Dermis microvascular lymphatic vessel endothelial cell (primary cell): ENCODE results near the gene ARVCF. TPM values are rescaled to one million over a fixed set of nuclear protein-coding genes. Genes with fewer than 3 reads are reported as not detected.

Experiments used
- DNase-seq, 2 donors: peaks; one replicate each; pipeline versions ENCODE4 v3.0.0 to v3.0.0-alpha.2; 2010; ENCODE audit warnings: low read depth in 2 of 2
- total RNA-seq: library from RNA; depleted of rRNA; stranded (reverse); fragments of >200 nt; gene quantifications from 2 replicates; pipeline ENCODE4 v1.2.1, GENCODE V29; 2014

Gene ARVCF
- total RNA-seq, 1 donor from 2014 or later = 60.0 TPM

- peak in 1 of 2 donors; percentile 86 for DNase-seq
Measured at GRCh38 chr22:19962246-19962908, 54.2 kb downstream of the ARVCF start.

GRCh38 chr22:19961868-19962245 is 54.8 kb downstream of the ARVCF start:
- no peak for DNase-seq

GRCh38 chr22:19961201-19961580 is 55.4 kb downstream of the ARVCF start:
- DNase-seq = no peak

DNA sequence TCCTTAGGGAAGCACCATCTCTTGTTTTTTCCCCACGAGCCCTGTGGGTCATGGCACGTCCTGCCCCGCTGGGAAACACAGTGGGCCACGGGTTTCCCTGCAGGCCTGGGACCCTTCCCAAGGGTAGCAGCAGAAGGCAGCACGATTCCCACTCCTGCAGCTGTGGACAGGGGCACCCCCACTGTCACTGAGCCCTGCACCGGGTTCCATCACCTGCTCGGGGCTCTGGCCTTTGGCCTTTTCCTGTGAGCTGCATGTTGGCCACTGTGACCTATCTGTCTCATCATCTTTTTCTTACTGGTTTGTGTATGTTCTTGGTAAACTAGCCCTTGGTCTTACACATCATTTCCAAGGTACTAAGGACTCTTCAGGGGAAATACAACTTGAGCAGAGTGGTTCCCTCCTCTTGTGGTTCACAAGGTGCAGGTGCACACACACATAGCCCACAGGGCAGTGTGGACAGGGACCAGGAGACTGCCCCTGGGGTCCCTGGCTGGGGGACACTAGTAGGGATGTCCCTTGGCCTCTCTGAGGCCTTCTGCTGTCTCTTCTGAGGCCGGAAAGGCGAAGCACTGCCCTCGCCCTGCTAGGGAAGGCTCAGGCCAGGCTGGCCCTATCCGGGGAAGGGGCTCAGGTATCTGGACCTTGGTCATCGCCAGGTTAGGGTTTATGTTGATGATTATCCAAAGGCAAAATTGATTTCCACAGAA is 56.0 kb downstream of the ARVCF start:
- DNase-seq = no peak

DNA sequence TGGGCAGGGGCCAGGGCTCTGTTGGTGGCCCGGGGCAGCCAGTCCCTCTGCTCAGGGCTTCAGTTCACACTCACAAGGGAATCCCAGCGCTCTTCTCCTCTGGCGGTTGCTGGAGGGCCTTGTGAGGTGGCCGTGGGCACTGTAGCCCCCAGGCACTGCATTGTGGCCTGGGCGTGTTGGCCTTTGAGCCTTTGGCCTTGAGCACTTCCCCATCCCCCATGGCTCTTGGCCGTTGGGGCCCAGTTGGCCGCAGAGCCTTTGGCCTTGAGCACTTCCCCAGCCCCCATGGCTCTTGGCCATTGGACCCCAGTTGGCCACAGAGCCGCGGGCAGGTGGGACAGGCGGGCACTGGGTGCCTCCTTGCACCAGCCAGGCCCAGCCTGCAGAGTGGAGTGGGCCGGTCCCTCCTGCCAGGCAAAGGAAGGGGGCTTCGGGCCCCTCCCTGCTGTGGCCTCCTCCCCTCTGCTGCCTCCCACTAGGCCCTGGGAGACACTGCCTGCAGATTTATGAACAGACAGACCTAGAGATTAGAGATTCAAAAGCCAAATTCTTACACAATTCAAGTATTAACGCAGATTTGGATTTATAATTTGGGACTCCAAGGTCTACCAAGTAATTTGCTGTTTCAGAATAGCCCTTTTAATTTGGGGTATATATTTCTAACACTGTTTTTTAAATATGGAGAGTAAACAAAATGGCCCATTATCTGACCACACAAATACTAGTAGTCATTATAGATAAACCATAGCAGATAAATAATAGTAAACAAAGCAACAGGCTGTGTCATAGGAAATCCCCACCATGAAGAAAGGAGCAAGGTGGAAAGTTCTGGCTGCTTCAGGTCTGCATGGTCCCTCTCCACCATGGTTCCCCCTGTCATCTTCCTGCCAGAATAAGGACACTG is 56.8 kb downstream of the ARVCF start:
- no peak for DNase-seq

GRCh38 chr22:19959043-19959586 is 57.5 kb downstream of the ARVCF start:
- DNase-seq = peak; percentile 62 to 88

DNA sequence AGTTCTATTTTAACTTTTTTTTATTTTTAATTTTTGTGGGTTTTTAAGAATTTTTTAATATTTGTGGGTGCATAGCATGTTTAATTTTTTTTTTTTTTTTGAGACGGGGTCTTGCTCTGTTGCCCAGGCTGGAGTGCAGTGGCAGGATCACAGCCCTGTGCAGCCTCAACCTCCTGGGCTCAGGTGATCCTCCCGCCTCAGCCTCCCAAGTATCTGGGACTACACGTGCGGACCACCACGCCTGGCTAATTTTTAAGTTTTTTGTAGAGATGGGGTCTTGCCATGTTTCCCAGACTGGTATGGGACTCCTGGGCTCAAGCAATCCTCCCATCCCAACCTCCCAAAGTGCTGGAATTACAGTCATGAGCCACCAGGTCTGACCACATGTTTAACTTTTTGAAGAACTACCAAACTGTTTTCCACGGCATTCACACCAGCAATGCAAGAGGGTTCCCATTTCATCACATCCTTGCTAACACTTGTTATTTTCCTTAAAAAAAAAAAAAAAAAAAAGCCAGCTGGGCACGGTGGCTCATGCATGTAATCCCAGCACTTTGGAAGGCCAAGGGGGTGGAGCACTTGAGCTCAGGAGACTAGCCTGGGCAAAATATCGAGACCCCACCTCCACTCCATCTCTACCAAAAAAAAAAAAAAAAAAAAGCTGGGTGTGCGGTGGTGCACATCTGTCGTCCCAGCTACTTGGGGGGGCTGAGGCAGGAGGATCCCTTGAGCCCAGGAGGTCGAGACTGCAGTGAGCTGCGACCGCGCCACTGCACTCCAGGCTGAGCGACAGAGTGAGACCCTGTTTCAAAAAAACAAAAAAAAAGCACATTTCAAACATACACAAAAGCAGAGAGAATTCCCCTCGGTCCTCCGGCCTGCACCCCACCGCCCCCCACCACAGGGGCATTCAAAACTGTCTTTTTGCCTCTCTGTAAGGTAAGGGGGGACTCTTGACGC is 58.3 kb downstream of the ARVCF start:
- DNase-seq = no peak

DNA sequence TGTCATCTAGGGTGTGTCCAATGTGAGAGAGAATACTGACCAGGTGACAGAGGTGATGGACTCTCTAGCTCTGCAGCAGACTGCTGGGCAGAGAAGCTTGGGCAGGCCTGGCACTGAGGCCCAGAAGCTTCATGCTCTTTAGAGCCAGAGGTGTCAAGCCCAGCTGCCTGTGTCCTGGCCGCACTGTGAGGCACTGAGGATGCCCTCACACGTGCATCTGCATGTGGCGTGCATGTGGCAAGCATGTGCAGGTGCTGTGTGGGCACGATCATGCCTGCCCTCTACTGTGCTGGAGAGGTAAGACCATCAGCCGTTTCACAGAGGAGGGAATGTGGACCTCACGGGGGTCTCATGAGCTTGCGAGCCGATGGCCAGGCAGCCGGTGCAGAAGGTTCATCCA is 59.2 kb downstream of the ARVCF start:
- no peak for DNase-seq

GRCh38 chr22:19955241-19956128 is 61.1 kb downstream of the ARVCF start:
- peak; percentile 54 to 70 for DNase-seq

DNA sequence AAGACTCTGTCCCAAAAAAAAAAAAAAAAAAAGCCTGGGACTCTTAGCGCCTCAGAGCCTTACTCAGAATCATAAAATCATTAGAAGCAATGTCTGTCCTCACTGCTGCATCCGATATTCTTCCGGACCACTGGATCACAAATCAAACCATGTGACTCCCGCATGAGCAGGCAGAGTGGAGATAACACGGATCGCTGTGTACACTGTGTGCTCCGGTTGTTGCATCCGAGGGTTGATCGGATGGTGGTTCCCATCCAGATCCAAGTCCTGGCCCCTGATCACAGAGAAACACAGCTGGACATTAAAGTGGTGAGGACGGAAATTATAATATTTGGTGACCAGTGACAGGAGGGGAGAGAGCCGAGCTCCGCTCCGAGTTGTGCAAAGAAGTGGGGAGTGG is 65.3 kb downstream of the ARVCF start:
- DNase-seq = no peak

GRCh38 chr22:19948057-19948760 is 68.4 kb downstream of the ARVCF start:
- no peak for DNase-seq

DNA sequence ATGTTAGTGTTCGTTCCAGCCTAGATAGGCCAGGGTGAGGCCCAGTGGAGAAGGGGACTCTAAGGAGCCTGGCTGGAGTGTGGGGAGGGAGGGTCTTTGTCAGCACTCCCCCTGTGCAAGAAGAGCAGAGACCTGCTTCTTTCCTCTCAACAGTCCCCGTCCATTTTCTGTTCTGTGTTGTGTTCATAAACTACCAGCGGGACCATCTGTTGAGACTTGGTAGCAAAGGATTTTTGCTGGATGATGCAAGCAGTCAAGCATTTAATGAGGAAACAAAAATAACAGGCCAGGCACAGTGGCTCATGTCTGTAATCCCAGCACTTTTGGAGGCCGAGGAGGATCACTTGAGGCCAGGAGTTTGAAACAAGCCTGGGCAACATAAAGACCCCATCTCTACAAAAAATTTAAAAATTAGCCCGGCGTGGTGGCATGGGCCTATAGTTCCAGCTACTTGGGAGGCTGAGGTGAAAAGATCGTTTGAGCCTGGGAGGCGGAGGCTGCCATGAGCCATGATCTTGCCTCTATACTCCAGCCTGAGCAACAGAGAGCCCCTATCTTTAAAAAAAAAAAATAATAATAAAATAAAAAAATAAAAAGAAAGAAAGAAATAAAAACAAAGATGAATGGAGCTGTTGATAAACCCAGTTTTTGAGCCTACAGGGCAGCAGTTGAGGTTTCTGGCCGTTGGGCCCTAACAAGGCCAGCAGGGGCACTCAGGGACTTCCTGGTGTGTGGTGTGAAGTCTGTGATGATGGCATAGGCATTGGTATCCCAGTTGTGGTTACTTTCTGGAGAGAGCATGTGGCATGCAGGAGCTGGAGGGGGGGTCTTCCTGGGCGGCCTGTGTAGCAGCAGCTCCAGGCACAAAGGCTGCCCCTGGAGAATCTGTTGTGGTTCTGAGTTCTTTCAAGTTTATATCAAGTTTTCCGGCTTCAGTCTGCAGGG is 73.3 kb downstream of the ARVCF start:
- peak in 1 of 2 donors; percentile 75 for DNase-seq

DNA sequence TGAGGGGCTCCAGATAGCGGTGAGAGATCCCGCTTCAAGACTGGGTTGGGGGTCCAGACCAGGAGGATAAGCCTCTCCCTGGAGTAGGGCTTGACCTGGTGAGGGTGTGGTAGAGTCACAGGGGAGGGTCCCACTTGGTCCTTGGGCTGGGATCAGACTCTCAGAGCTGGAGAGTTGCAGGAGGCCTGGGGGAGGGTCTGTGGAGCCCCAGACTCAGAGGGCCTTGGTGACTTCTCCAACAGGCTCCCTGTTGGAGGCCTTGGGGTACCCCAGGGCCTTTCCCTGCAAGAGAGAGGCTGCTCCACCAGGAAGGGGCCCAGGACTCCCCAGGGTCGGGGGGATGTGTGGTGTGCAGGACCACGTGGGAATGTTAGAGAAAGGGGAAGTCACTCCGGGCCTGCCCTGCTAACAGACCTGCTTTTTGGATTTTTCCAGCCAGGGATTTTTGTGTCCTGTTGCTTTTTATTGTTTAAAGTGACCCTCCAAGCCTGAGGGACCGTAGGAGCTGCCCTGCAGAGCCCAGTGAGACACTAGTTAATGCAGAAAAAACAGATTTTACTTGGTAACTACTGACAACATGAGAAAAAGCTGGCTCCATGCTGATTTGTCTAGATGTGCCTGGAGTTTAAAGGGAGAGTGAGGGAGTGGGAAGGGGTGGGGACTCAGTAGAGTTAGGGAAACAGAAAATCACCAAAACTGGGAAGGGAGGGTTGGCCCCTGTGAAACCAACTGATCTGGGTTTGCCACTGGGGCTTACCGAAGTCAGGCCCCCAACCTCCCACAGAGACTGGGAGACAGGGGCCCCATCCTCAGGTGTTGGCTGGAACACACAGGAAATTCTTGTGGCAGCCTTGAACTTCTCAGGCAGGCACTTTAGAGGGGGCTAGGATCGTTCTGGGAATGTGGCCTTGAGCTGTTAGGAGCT is 74.2 kb downstream of the ARVCF start:
- DNase-seq = peak in 1 of 2 donors; percentile 55

- peak in 1 of 2 donors; percentile 70 for DNase-seq
Measured at GRCh38 chr22:19941365-19942082, 75.1 kb downstream of the ARVCF start, which contains the start of the genes COMT and TXNRD2. Gene COMT (plus strand): TSS chr22:19941772. CDS start chr22:19962527, 20,755 bp downstream. Gene TXNRD2 (minus strand): TSS chr22:19941818. CDS start chr22:19941803, 15 bp downstream.

DNA sequence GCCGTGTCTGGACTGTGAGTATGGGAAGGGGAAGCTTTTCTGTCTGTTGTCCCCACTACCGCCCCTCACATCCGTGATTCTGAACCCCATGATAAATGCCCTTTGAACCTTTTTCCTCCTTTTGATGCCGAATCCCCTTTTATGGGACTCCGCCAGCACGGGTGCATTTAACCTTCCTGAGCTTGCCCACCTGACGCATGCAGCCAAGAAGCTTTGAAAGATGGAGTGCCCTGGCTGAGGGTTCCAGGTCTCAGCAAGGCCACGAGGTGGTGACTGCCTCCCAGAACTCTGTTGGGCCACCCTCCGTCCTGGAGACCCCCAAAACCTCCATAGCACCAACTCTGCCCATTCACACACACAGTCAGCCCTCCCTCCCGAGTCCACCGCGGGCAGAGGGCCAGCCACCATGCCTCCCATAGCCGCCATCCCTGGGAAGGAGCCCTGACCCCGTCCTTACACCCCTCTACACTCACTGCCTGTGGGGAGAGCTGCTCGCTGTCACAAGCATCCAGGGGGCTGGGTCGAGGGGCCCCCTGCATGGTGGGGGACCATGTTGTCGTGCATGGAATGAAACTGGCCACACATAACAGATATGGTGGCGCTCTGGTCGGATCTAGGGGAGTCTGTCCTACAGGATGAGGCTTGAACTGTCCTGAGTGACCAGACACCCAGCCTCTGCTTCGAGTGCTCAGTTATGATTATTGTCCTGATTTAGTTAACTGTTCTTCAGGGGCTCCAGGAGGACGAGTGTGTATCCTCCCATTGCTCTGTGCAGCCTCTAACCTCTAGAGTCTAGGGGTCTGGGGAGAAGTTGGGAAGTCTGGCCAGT is 75.9 kb downstream of the ARVCF start:
- no peak for DNase-seq
